ENCODE results near the gene TNPO3. TPM values are rescaled to one million over a fixed set of nuclear protein-coding genes. Genes with fewer than 3 reads are reported as not detected.

TNPO3 gene
- total RNA-seq, 1 donor from 2014 or later = 33.3 TPM

GRCh38 chr7:128906766-128907559 lies 147.9 kb downstream of the TNPO3 start:
- DNase-seq = no peak

DNA sequence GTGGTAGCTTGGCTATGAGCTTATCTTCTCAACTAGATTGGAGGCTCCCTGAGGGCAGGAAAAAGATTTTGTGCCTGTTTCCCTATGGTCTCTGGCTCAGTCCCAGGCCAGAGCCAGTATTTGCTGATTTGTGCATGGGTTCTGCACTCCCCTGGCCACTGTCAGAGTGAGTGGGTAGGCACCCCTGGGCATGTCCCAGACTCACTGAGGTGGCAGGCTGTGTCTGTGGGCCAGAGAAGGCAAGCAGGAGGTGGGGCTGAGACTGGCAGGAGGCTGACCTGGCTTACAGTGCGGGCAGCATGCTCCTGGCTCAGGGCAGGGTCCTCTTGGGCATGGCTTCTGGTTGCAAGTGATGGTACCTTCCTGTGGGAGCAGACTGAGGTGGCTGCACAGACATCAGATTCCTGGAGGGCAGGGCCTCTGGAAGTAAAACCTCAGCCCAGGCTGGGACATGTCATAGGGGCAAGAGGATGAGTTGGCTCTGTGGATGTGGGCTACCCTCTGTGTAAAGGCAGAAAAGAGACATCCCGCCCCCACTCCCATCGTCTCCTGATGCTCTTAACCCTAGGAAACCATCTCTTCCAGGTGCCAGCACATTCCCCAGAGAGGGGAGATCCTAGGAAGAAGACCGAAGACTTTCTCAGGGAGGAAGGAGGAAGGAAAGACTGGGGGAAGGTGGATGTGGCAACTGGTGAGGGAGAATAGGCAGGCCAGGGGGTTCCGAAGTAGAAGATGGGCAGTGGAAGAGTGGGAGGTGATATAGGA lies 148.7 kb downstream of the TNPO3 start:
- DNase-seq = no peak

DNA sequence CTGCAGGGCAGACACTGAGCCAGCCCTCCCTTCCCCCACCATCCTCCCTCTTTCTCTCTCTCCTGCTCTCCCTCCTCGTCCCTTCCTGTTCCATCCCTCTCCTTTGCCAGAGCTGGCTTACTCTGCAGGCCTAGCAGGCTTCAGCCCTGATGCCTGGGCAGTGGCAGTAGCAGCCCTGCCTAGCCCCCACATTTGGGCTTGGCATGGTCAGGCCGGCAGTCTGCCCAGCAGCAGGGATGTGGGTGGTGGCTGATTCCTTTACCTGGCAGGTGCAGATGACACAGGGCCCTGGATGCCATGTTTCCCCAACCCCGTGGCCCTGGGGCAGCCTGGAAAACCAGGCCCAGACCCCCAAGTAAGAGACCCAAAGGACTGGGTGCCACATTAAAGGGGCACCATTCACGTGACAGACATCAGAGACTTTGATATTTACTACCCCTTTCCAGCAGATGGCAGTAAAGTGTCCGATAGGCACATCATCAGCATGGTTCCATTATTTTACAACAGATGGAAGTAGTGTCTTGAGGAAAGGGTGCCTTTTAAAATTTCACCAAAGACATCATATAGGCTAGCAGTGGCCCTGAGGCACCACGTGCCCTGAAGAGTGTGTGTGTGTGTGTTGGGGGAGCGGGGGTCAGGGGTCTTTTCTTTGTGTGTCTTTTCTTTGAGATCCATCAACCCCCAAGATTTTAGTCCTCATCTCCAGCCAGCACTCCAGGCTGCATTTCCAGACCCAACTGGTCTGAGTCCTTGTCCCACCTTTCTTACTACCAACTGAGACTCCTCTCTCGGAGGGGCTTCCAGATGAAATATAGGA lies 150.3 kb downstream of the TNPO3 start:
- DNase-seq = no peak

Small RNA genes within 50 kb of the gene (small RNA-seq; reads per million reads assigned to genes)
- not detected for gene RN7SL306P (ENCODE audit: low replicate concordance)

Other genes with a start within 250 kb of the TNPO3 start
- 106 TPM for gene FLNC, start 224.7 kb downstream of the TNPO3 start, total RNA-seq
- gene ATP6V1F, start 192.3 kb downstream of the TNPO3 start, total RNA-seq = 48.0 TPM
- gene KCP, start 144.4 kb downstream of the TNPO3 start, total RNA-seq = 1.4 TPM
- gene IRF5, start 117.2 kb downstream of the TNPO3 start, total RNA-seq = 4.2 TPM
- 6.2 TPM for gene TSPAN33, start 89.6 kb upstream of the TNPO3 start, total RNA-seq
- gene SMO, start 133.5 kb upstream of the TNPO3 start, total RNA-seq = 28.8 TPM
- gene AHCYL2, start 169.9 kb upstream of the TNPO3 start, total RNA-seq = 19.4 TPM